Smooth muscle cell (in vitro differentiated cells): ENCODE data around the gene PPP1R1C. TPM values are rescaled to one million over a fixed set of nuclear protein-coding genes. Genes with fewer than 3 reads are reported as not detected.

Experiments
- DNase-seq: peaks from one replicate; lab custom pipeline; 2025; ENCODE audit not compliant: unreplicated experiment; lab: John Stamatoyannopoulos, UW
- H2AFZ ChIP-seq: fragments of 200-600 bp; sonication (generic); 2 replicates; pipeline ENCODE4 v1.6.0; 2016; ENCODE audit warnings: antibody characterized with exemption, low read depth, mild to moderate bottlenecking
- H3F3A ChIP-seq: fragments of 200-600 bp; sonication (generic); 2 replicates; pipeline ENCODE4 v1.6.0; 2017; ENCODE audit warnings: antibody characterized with exemption, low read depth
- H3K27ac ChIP-seq: fragments of 200-600 bp; sonication (generic); 2 replicates; pipeline ENCODE4 v1.5.1; 2016; ENCODE audit warnings: low read depth, mild to moderate bottlenecking
- H3K27me3 ChIP-seq: fragments of 200-600 bp; sonication (generic); 2 replicates; pipeline ENCODE4 v1.6.1; 2016; ENCODE audit warnings: low read depth, mild to moderate bottlenecking
- H3K36me3 ChIP-seq: fragments of 200-600 bp; sonication (generic); 2 replicates; pipeline ENCODE4 v1.5.1; 2016; ENCODE audit warnings: low read depth
- H3K4me1 ChIP-seq: fragments of 200-600 bp; sonication (generic); 2 replicates; pipeline ENCODE4 v1.5.1; 2016; ENCODE audit warnings: low read depth
- H3K4me2 ChIP-seq: fragments of 200-600 bp; sonication (generic); 2 replicates; pipeline ENCODE4 v1.6.0; 2016; ENCODE audit warnings: mild to moderate bottlenecking
- H3K4me3 ChIP-seq: fragments of 200-600 bp; sonication (generic); 2 replicates; pipeline ENCODE4 v1.5.1; 2016; ENCODE audit warnings: mild to moderate bottlenecking
- H3K79me2 ChIP-seq: fragments of 200-600 bp; sonication (generic); 2 replicates; pipeline ENCODE4 v1.6.0; 2016; ENCODE audit warnings: low read depth, mild to moderate bottlenecking
- H3K9ac ChIP-seq: fragments of 200-600 bp; sonication (generic); 2 replicates; pipeline ENCODE4 v1.6.0; 2016; ENCODE audit warnings: low read depth
- H3K9me3 ChIP-seq: fragments of 200-600 bp; sonication (generic); replicated peaks from 2 replicates; pipeline ENCODE4 v1.5.1; 2016; ENCODE audit warnings: low read depth
- H4K20me1 ChIP-seq: fragments of 200-600 bp; sonication (generic); 2 replicates; pipeline ENCODE4 v1.6.0; 2016; ENCODE audit warnings: low read depth
- CTCF ChIP-seq: fragments of 200-600 bp; sonication (generic); IDR thresholded peaks from 2 replicates; pipeline ENCODE4 v1.5.1; 2017; ENCODE audit warnings: borderline replicate concordance, mild to moderate bottlenecking, antibody characterized with exemption; ENCODE audit not compliant: insufficient read depth, poor library complexity, severe bottlenecking
- WGBS: methylation state at CpG from one replicate; pipeline ENCODE4 v1.1.7; 2016; ENCODE audit warnings: low lambda C conversion rate; 5-methylcytosine and 5-hydroxymethylcytosine counted together
- polyA plus RNA-seq: library from polyadenylated mRNA; unstranded; fragments of >200 nt; fragmentation: Nextera tagmentation; extraction: Ambion mirVana; gene quantifications from 2 replicates; pipeline ENCODE4 v1.2.1, GENCODE V29; 2016
- total RNA-seq: library from RNA; depleted of rRNA; stranded (reverse); fragments of >200 nt; gene quantifications from 2 replicates; pipeline ENCODE4 v1.2.3, GENCODE V29; 2014

The PPP1R1C gene
- total and polyA plus RNA-seq, 2 experiments from 2014 or later, result 2.3 to 3.3 TPM

GRCh38 chr2:182049372-182050148 lies 63.9 kb downstream of the PPP1R1C start:
- 96% methylated on average over 3 of the region's 3 CpGs for WGBS

GRCh38 chr2:182050333-182051135 lies 64.9 kb downstream of the PPP1R1C start:
- Histone ChIP-seq H2AFZ (no peak overlapping the region), H3K27ac (no peak overlapping the region), H3K27me3 (no peaks in the 10 kb centered on the region), H3K4me3 (no peak overlapping the region), H4K20me1 (no peaks in the 10 kb centered on the region), H3K4me2 (no peak overlapping the region), H3K9ac (no peak overlapping the region), H3K4me1 (no peaks in the 10 kb centered on the region), H3K36me3 (no peaks in the 10 kb centered on the region), H3F3A (no peaks in the 10 kb centered on the region), H3K79me2 (no peaks in the 10 kb centered on the region), H3K9me3 (no peaks in the 10 kb centered on the region)
- no peak for DNase-seq
- WGBS, result 84% methylated on average over 4 of the region's 4 CpGs
- TF ChIP-seq CTCF, result no peak

More at GRCh38 chr2:182049372-182050148, 63.9 kb downstream of the PPP1R1C start:
- no peak for DNase-seq
- no peak for TF ChIP-seq CTCF
- H3K79me2 ChIP-seq, result no peaks in the 10 kb centered on the region
- H3K27me3 ChIP-seq, result no peaks in the 10 kb centered on the region
- no peaks in the 10 kb centered on the region for H3K9me3 ChIP-seq
- no peaks in the 10 kb centered on the region for H3F3A ChIP-seq
- H3K4me1 ChIP-seq, result no peaks in the 10 kb centered on the region
- no peak overlapping the region for H3K4me3 ChIP-seq
- no peak overlapping the region for H3K4me2 ChIP-seq
- no peaks in the 10 kb centered on the region for H3K36me3 ChIP-seq
- H3K27ac ChIP-seq, result no peak overlapping the region
- no peaks in the 10 kb centered on the region for H4K20me1 ChIP-seq
- H3K9ac ChIP-seq, result no peak overlapping the region
- no peak overlapping the region for H2AFZ ChIP-seq

DNA sequence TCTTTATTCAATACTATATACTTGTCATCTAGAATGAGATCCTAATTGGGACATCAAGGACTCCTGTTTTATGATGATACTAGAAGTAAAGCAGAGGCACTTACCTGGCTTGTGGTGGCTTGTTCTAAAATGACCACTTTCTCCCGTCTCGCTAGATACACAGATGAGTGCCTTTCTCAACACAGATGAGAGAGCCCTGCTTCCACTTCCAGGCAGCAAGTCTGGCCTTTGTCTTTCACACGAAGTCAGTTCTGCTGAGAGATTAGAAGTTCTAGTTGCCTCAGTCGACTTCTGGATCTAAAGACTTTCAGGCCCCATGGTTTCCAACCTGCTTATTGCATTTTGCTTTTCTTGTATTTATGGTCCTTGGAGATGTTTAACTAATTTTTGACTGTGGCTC lies 70.3 kb downstream of the PPP1R1C start:
- no peaks in the 10 kb centered on the region for H4K20me1 ChIP-seq
- H3K36me3 ChIP-seq, result no peaks in the 10 kb centered on the region
- H3K27me3 ChIP-seq, result no peaks in the 10 kb centered on the region
- no peak overlapping the region for H3K4me3 ChIP-seq
- H3K79me2 ChIP-seq, result no peaks in the 10 kb centered on the region
- H3K4me2 ChIP-seq, result peak overlapping the region; percentile 22
- no peak overlapping the region for H3K27ac ChIP-seq
- no peak overlapping the region for H3K9ac ChIP-seq
- no peaks in the 10 kb centered on the region for H3K4me1 ChIP-seq
- no peaks in the 10 kb centered on the region for H3F3A ChIP-seq
- peak overlapping the region; percentile 78 for H2AFZ ChIP-seq
- no peak for TF ChIP-seq CTCF
- 9% methylated on average over 4 of the region's 4 CpGs for WGBS
- no peak for DNase-seq
- no peaks in the 10 kb centered on the region for H3K9me3 ChIP-seq
